HG03558 (cell line): ENCODE data around the gene ETV3.
"Not testable (repeated sequence)": the region's sequence is repeated elsewhere in the genome, so short reads cannot be mapped to it uniquely, and the experiment has no call there.

Experiments used
- ATAC-seq: cut with Tn5 transposase; IDR thresholded peaks from one replicate; pipeline ENCODE4 v1.9.1; 2021; ENCODE audit warnings: moderate number of reproducible peaks; ENCODE audit not compliant: unreplicated experiment; ENCODE audit errors: extremely low read depth

Gene ETV3

DNA sequence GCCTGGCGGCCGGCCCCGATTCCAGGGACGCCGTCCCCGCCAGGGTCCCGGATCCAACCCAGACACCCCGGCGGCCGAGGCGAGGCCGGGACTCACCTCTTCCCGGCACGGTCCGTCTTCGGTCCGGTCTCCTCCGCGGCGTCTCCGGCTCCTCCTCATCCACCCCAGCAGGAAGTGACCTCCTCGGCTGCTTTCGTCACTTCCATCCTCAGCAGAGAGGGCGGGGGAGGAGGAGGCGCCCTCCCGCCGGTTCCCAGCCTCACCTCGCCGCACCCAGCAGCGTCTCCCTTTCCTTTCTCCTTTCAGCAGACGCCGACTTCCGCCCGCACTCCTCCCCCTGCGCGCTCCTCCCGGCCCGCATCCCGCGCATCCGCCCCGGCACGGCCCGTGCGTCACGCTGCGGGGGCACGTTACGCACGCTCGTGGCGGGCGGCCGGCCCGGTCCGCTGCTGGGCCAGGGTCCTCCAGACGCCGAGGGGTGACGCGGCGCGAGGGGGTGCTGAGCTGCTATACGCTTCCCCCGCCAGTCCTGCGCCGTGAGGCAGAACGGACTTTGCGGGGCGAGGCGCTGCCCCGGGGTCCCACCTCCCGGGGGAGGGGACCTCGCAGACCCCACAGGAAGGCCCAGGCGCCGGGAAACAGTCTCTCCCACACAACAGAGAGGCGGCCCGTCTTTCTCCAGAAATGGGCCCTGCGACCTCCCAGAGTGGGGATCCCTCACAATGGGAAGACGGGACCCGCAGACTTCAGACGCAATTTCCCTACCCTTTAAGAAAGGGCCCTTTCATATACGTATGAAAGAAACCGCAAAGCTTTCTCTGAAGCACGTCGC is at the start of gene ETV3:
ETV3 (minus strand) TSS at position 176 of the 832 bp plus-strand sequence. CDS start 2,043 bp downstream, outside the sequence.
- no peak for ATAC-seq

GRCh38 chr1:157186281-157186992 is 48.2 kb upstream of the ETV3 start:
- ATAC-seq, result no peak

DNA sequence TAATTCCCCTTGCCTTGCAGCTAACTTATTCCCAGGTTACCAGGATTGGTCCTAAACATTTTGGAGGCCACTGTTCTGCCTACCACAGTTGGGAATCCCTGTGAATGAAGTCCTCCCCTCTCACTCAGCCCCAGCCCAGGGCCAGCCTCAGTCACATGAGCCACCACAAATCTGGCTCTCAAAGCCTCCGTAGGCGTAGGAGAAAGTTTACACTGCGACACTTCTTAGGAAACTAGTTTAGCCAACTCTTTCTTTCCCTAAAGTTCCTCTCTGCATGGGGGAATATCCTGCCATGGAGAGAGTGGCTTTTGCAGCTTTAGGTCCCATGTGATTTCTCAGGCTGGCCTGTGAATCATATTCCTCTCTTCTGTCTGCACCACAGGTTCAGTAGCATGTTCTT is 45.7 kb upstream of the ETV3 start:
- no peak for ATAC-seq

- not testable (repeated sequence) for ATAC-seq
These were observed 44.2 kb upstream of the ETV3 start for GRCh38 chr1:157182371-157182770.

DNA sequence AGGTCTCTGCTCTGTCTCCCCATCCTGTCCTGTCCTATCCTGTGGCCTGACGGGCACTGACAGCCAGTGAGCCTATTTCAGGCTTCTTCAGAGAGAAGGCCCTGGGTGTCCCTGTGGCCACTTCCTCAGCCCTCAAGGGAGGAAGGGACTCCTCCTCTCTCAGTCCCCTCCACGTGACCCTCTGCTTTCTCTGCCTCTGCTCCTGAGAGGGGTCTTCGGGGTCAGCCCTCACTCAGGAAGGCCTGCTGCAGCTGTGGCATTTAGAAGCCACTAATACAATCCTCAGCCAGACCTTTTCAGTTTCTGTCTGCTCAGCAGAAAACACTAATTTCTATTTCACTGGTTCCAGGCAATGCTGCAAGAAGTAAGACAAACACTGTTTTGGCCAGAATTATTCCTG is 43.6 kb upstream of the ETV3 start:
- no peak for ATAC-seq

GRCh38 chr1:157181258-157181657 is 43.1 kb upstream of the ETV3 start:
- no peak for ATAC-seq

- ATAC-seq, result no peak
These were observed 40.3 kb upstream of the ETV3 start for GRCh38 chr1:157178490-157178889.

- ATAC-seq, result no peak
These were observed 39.7 kb upstream of the ETV3 start for GRCh38 chr1:157177733-157178394.

DNA sequence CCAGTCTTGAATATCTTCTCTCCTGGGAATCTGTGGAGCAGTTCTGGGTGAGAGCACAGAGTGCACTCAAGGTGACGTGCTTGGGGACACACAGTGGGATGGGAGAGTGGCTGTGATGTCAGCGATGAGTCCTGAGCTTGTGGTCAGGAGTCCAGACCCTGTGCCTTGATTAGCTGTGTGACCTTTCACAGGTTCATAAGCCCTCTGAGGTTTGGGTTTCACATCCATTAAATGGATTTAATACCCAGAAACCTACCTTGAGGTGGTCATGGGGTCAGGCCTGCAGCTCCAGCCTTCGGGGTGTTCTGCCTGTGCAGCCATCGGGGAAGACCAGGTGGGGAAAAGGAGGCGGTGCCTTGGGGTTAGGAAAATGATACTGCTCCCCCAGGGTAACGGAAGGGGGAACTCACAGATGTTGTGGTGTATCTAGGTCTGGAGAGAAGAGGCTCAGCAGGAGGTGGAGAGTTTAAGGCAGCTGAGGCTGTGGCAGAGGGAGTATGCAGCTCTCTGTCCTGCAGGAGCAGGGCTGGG is 38.5 kb upstream of the ETV3 start:
- ATAC-seq, result no peak

GRCh38 chr1:157176016-157176415 is 37.8 kb upstream of the ETV3 start:
- ATAC-seq, result no peak

DNA sequence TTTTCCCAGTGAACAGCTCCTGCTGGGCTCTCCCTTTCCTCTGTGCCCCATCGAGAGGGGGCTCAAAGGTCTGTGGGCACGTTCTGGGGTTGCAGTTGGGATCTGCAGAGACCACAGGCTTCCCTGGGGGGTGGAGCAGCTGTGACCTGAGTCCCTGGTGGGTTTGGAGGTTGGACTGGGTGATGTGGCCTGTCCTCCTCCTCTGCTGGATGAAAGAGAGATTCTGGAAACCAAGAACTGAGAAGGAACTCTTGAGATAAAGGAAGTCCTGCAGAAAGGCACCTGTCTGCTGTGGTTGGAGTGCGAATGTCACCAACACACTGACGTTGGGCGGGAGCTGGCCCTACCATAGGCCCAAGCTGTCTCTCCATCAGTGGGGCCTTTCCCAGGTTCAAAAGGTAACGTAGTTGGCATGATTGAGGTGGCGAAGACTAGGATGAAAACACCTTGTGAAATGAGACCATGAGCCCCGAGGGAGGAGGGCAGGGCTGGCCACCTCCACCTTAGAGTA is 35.8 kb upstream of the ETV3 start:
- no peak for ATAC-seq

DNA sequence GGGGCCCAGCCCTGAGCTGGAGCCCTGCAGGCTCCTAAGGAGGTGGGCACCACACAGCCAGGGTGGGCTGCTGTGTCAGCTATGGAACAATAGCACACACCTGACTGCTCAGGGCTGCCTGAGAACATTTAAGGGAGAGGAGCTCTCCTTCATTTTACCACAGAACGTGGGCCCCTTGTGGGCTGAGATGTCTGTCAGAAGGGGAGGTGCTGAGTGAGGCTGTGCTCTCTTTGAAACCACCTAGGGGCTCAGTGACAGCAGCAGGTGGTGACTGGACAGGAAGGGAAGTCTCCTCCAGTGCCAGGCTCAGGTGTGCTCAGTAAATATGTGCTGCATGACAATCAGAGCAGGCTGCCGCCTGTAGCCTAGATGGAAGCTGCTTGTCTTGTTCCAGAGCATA is 35.0 kb upstream of the ETV3 start:
- ATAC-seq, result not testable (repeated sequence)

DNA sequence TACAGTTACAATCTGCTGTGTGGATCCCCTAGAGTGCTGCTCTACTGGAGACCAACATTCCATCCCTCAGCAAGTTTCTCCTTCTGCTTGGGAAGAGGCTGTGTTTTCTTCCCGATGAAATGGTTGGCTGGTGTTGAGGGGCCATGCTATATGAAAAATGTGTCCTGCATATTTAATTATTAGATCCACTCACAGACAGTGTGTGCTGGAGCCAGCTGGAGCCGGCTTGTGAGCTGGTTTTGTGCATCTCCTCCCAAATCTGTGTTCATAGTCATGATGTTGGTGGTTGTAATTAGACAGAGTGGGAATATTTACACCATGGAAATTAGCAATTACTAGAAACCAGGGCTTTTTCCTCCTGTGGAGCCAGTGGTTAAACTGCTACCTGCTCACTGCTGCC is 34.4 kb upstream of the ETV3 start:
- not testable (repeated sequence) for ATAC-seq

DNA sequence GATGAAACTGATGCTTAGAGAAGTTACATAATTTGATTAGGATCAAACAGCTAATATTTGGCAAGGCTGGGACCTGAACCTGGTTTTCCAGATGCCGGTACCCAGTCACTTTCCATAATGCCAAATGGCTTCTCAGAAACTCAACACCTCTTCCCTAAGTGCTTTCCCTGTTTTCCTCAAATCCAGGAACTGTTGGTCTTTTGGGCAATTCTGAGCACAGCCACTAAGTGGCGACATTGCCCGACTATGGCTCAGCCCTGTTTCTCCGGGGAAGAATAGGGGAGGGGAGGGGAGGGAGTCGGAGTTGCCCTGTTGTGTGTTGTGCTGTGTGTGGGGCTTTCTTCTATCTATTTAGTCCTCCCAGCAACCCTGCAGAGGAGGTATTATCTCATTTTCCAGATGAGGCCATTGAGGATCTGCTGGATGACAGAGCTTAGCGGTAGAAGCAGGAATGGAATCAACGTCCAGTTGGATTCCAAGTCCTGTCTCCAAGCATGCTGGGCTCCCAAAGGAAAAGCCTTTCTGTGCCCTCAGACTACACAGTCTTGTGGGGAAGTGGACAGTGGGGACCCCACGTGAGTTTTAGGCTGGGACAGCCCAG is 33.8 kb upstream of the ETV3 start:
- ATAC-seq, result not testable (repeated sequence)

GRCh38 chr1:157170677-157171515 is 32.7 kb upstream of the ETV3 start:
- ATAC-seq, result no peak

GRCh38 chr1:157168015-157168414 is 29.8 kb upstream of the ETV3 start:
- ATAC-seq, result no peak

- ATAC-seq, result no peak
These were observed 29.2 kb upstream of the ETV3 start for GRCh38 chr1:157167437-157167836.

DNA sequence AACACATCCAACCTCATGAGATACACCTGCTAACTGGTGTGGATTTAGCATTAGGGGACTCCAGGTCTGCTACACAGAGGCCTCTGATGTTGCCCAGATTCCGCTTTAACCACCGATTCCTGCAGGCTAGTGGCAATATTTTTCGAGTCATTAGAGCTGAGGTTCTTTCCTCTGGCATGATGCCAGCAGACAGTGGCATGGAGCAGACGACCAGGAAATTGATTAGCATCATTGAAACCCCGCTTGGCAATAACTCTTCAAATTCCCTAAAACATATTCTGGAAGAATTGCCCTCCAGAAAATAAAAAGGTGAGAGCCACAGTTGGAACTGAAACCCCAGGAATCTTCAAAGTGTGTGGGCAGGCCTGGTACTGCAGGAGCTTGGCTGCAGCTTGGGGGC is 28.4 kb upstream of the ETV3 start:
- ATAC-seq, result no peak
